Naive thymus-derived CD8-positive, alpha-beta T cell (primary cell): ENCODE results near the gene SYTL1. TPM values are rescaled to one million over a fixed set of nuclear protein-coding genes. Genes with fewer than 3 reads are reported as not detected.

Experiments
- ATAC-seq, 2 donors: fragments of 150-1000 bp; cut with Tn5 transposase in 1 of 2; sonication (Bioruptor Pico), chemical (Tn5 transposase) in 1 of 2; 1 replicate in 1 of 2; 2 replicates in 1 of 2; pipeline ENCODE4 v1.10.0; 2021; ENCODE audit warnings: mild to moderate bottlenecking in 2 of 2, moderate library complexity in 2 of 2
- POLR2A ChIA-PET: fragments of 350-600 bp; sonication (Branson Sonifier 250); formaldehyde crosslinking; loops from one replicate; lab custom pipeline; 2021; ENCODE audit warnings: antibody characterized with exemption; lab: Charles Lee
- DNase-seq, 10 donors: peaks; one replicate each; pipeline versions ENCODE4 v3.0.0 to v3.0.0-alpha.2; 2020 to 2022
- H3K27ac Mint-ChIP-seq, 10 donors: one replicate each; pipeline ENCODE4 v1.8.0; 2020 to 2022; ENCODE audit warnings: mild to moderate bottlenecking in 10 of 10, mixed read lengths in 10 of 10, moderate library complexity in 4 of 10, inconsistent platforms in 1 of 10
- H3K27me3 Mint-ChIP-seq, 5 donors: one replicate each; pipeline ENCODE4 v1.8.0; 2021 to 2022; ENCODE audit warnings: mixed read lengths in 5 of 5
- H3K36me3 Mint-ChIP-seq, 3 donors: one replicate each; pipeline ENCODE4 v1.8.0; 2020 to 2022; ENCODE audit warnings: mixed read lengths in 3 of 3, mild to moderate bottlenecking in 2 of 3, inconsistent platforms in 1 of 3
- H3K4me1 Mint-ChIP-seq, 4 donors: one replicate each; pipeline ENCODE4 v1.8.0; 2021 to 2022; ENCODE audit warnings: mixed read lengths in 4 of 4
- H3K4me3 Mint-ChIP-seq, 10 donors: one replicate each; pipeline ENCODE4 v1.8.0; 2020 to 2022; ENCODE audit warnings: mild to moderate bottlenecking in 10 of 10, mixed read lengths in 10 of 10, moderate library complexity in 6 of 10, inconsistent platforms in 1 of 10
- H3K9me3 Mint-ChIP-seq, 9 donors: one replicate each; pipeline ENCODE4 v1.8.0; 2020 to 2022; ENCODE audit warnings: mixed read lengths in 9 of 9, mild to moderate bottlenecking in 3 of 9, inconsistent platforms in 1 of 9, moderate library complexity in 1 of 9
- polyA plus RNA-seq, 3 donors: library from polyadenylated mRNA; unstranded; fragments of 300-500 nt; fragmentation: Illumina TruSeq; gene quantifications; one replicate each; pipeline ENCODE4 v1.2.3, GENCODE V29; 2021
- total RNA-seq, 8 experiments: library from RNA in 2 of 8; stranded (reverse) in 2 of 8; gene quantifications; one replicate each; pipeline ENCODE4 v1.2.3 and lab custom pipeline; 2021 to 2026

SYTL1 gene
- total and polyA plus RNA-seq, 5 experiments from 2014 or later = 74.4 to 135 (median 92.3) TPM

GRCh38 chr1:27322569-27323240, 19.1 kb upstream of the SYTL1 start:
- H3K4me3 Mint-ChIP-seq = peak overlapping the region; percentile 93 to 99 (median 95)
- H3K27me3 Mint-ChIP-seq = peaks cover 0 to 8% (median 0%) of the 10 kb centered on the region in 5 donors
- ATAC-seq (no peak), DNase-seq (no peak)
- peaks cover 18 to 60% (median 51%) of the 10 kb centered on the region in 4 donors for H3K4me1 Mint-ChIP-seq
- no peaks in the 10 kb centered on the region for H3K9me3 Mint-ChIP-seq
- POLR2A ChIA-PET = interaction anchor here (1.0 to 1.9 kb wide), 6 partner anchors 18 to 35 kb away, joined by 4 to 9 read pairs (median 4); partner anchors contain the start of gene SYTL1
- H3K36me3 Mint-ChIP-seq = peaks cover 0 to 37% (median 5%) of the 10 kb centered on the region in 3 donors
- peak overlapping the region; percentile 93 to 97 (median 96) for H3K27ac Mint-ChIP-seq

DNA sequence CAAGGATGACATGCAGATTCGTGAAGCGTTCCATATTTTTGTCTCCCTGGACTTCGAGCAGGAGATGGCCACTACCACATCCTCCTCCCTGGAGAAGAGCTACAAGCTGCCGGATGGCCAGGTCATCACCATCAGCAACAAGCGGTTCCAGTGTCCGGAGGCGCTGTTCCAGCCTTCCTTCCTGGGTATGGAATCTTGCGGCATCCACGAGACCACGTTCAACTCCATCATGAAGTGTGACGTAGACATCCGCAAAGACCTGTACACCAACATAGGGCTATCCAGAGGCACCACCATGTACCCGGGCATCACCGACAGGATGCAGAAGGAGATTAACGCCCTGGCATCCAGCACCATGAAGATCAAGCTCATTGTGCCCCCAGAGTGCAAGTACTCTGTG, 16.5 kb upstream of the SYTL1 start:
- Mint-ChIP-seq H3K36me3 (peaks cover 0 to 51% (median 5%) of the 10 kb centered on the region in 3 donors), H3K27me3 (peaks cover 0 to 2% (median 0%) of the 10 kb centered on the region in 5 donors), H3K4me1 (peaks cover 23 to 79% (median 67%) of the 10 kb centered on the region in 4 donors), H3K4me3 (peak overlapping the region in 1 of 10 donors; percentile 20), H3K9me3 (no peaks in the 10 kb centered on the region), H3K27ac (peak overlapping the region in 4 of 10 donors; percentile 25 to 83 (median 56))
- no peak for ATAC-seq
- DNase-seq = no peak
- POLR2A ChIA-PET = no interaction called here

- no peak for DNase-seq
Observed at GRCh38 chr1:27327964-27328363, 13.9 kb upstream of the SYTL1 start.

GRCh38 chr1:27330786-27331185, 11.0 kb upstream of the SYTL1 start:
- Mint-ChIP-seq H3K4me1 (peaks cover 23 to 63% (median 56%) of the 10 kb centered on the region in 4 donors), H3K4me3 (no peak overlapping the region), H3K9me3 (no peaks in the 10 kb centered on the region)

More at GRCh38 chr1:27327964-27328363, 13.9 kb upstream of the SYTL1 start:
- Mint-ChIP-seq H3K4me1 (peaks cover 22 to 87% (median 77%) of the 10 kb centered on the region in 4 donors), H3K27ac (peak overlapping the region in 6 of 10 donors; percentile 4 to 92 (median 60)), H3K9me3 (no peaks in the 10 kb centered on the region), H3K4me3 (peak overlapping the region in 1 of 10 donors; percentile 42), H3K27me3 (no peaks in the 10 kb centered on the region), H3K36me3 (peaks cover 0 to 66% (median 5%) of the 10 kb centered on the region in 3 donors)
- POLR2A ChIA-PET = interaction anchor here (0.6 to 2.6 kb wide), 3 partner anchors 13 to 561 kb away, joined by 3 to 12 read pairs (median 7); partner anchors contain the start of gene SYTL1
- ATAC-seq = no peak

GRCh38 chr1:27331426-27331825, 10.4 kb upstream of the SYTL1 start:
- POLR2A ChIA-PET = interaction anchor here (2.2 kb wide), 1 partner anchor 11 kb away, joined by 13 read pairs; the partner anchor contains the start of gene SYTL1
- H3K27ac Mint-ChIP-seq = peak overlapping the region in 1 of 10 donors; percentile 59

More at GRCh38 chr1:27330786-27331185, 11.0 kb upstream of the SYTL1 start:
- DNase-seq (no peak), ATAC-seq (no peak)
- H3K27me3 Mint-ChIP-seq = no peaks in the 10 kb centered on the region
- peaks cover 0 to 61% (median 0%) of the 10 kb centered on the region in 3 donors for H3K36me3 Mint-ChIP-seq
- POLR2A ChIA-PET = no interaction called here
- peak overlapping the region in 4 of 10 donors; percentile 11 to 60 (median 36) for H3K27ac Mint-ChIP-seq

GRCh38 chr1:27331922-27332321, 9.9 kb upstream of the SYTL1 start:
- POLR2A ChIA-PET = interaction anchor here (0.5 to 2.2 kb wide), 5 partner anchors 10 to 177 kb away, joined by 3 to 13 read pairs (median 5); partner anchors contain the start of genes SLC9A1 and SYTL1
- peaks cover 0 to 60% (median 0%) of the 10 kb centered on the region in 3 donors for H3K36me3 Mint-ChIP-seq

More at GRCh38 chr1:27331426-27331825, 10.4 kb upstream of the SYTL1 start:
- DNase-seq (no peak), ATAC-seq (no peak)
- Mint-ChIP-seq H3K36me3 (peaks cover 0 to 61% (median 0%) of the 10 kb centered on the region in 3 donors), H3K4me1 (peaks cover 19 to 56% (median 50%) of the 10 kb centered on the region in 4 donors), H3K4me3 (no peak overlapping the region), H3K9me3 (no peaks in the 10 kb centered on the region), H3K27me3 (no peaks in the 10 kb centered on the region)

DNA sequence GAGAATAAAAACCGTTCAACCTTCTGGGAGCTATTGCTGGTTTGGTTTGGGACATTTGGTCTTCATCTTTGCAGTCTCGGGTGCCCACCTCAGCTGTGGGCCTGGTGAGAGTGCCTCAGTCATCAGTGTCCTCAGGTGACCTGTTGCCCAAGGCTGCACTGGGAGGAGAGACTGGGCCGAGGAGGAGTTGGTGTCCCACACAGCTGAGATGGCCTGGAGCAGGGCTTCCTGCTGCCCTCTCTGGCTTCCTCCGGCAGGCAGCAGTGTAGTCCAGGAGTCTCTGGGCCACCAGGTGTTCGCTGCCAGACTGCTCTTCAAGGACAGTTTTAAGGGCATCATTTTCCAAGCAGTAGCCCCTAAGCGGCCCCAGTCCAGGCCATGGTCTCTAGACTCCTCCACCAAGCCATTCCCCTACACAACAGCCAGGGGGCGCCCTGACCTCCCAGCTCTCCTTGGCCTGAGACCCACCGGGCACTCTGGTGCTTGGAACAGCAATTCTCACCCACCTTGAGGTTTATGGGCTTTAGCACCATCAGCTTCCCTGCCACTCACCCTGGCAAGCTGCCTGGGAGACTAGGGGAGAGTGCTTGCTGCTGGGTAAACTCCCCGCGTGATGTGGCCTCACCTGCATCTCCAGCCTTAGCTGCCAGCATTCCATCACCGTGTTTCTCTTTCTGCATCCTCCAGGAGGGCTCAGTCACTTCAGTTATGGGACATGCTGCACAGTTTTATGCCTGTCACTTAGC, 9.1 kb upstream of the SYTL1 start:
- Mint-ChIP-seq H3K27me3 (no peaks in the 10 kb centered on the region), H3K4me3 (peak overlapping the region in 1 of 10 donors; percentile 38), H3K27ac (peak overlapping the region in 8 of 10 donors; percentile 21 to 78 (median 46)), H3K36me3 (peaks cover 0 to 56% (median 0%) of the 10 kb centered on the region in 3 donors), H3K9me3 (no peaks in the 10 kb centered on the region), H3K4me1 (peaks cover 18 to 46% (median 40%) of the 10 kb centered on the region in 4 donors)
- DNase-seq (peak; percentile 32 to 74 (median 62)), ATAC-seq (peak; percentile 87 to 93)
- POLR2A ChIA-PET = interaction anchor here (0.5 to 2.2 kb wide), 8 partner anchors 9 to 271 kb away, joined by 3 to 13 read pairs (median 4); partner anchors contain the start of genes AHDC1, SLC9A1 and SYTL1

More at GRCh38 chr1:27331922-27332321, 9.9 kb upstream of the SYTL1 start:
- peak overlapping the region in 3 of 10 donors; percentile 18 to 72 (median 41) for H3K27ac Mint-ChIP-seq
- ATAC-seq = no peak
- no peak overlapping the region for H3K4me3 Mint-ChIP-seq
- no peak for DNase-seq
- peaks cover 18 to 51% (median 45%) of the 10 kb centered on the region in 4 donors for H3K4me1 Mint-ChIP-seq
- no peaks in the 10 kb centered on the region for H3K9me3 Mint-ChIP-seq
- H3K27me3 Mint-ChIP-seq = no peaks in the 10 kb centered on the region

DNA sequence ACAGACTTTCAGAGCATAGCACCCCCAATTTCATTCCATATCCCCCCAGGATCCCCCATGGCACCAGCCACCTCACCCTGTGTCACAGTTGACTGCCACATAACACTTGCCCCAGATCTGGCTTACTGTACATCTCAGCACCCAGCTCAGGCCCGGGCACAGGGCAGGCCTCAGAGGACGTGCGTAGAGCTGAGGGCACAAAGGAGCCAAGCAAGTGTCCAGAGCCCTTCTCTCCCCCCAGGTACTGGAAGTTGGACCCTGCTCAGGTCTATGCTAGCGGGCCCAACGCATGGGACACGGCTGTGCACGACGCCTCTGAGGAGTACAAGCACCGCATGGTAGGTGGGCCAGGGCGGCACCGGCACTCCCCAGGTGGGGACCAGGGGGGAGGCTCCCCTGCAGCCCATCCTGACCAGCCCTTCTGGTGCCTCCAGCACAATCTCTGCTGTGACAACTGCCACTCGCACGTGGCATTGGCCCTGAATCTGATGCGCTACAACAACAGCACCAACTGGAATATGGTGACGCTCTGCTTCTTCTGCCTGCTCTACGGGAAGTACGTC, 8.0 kb upstream of the SYTL1 start:
- DNase-seq (no peak), ATAC-seq (no peak)
- peak overlapping the region in 1 of 10 donors; percentile 44 for H3K27ac Mint-ChIP-seq
- no peak overlapping the region for H3K4me3 Mint-ChIP-seq
- peaks cover 0 to 47% (median 2%) of the 10 kb centered on the region in 3 donors for H3K36me3 Mint-ChIP-seq
- POLR2A ChIA-PET = interaction anchor here (1.3 to 1.9 kb wide), 2 partner anchors 24 to 34 kb away, joined by 3 to 13 read pairs; no protein-coding TSS in a partner anchor
- H3K27me3 Mint-ChIP-seq = no peaks in the 10 kb centered on the region
- H3K9me3 Mint-ChIP-seq = no peaks in the 10 kb centered on the region
- H3K4me1 Mint-ChIP-seq = peaks cover 14 to 37% (median 33%) of the 10 kb centered on the region in 4 donors

DNA sequence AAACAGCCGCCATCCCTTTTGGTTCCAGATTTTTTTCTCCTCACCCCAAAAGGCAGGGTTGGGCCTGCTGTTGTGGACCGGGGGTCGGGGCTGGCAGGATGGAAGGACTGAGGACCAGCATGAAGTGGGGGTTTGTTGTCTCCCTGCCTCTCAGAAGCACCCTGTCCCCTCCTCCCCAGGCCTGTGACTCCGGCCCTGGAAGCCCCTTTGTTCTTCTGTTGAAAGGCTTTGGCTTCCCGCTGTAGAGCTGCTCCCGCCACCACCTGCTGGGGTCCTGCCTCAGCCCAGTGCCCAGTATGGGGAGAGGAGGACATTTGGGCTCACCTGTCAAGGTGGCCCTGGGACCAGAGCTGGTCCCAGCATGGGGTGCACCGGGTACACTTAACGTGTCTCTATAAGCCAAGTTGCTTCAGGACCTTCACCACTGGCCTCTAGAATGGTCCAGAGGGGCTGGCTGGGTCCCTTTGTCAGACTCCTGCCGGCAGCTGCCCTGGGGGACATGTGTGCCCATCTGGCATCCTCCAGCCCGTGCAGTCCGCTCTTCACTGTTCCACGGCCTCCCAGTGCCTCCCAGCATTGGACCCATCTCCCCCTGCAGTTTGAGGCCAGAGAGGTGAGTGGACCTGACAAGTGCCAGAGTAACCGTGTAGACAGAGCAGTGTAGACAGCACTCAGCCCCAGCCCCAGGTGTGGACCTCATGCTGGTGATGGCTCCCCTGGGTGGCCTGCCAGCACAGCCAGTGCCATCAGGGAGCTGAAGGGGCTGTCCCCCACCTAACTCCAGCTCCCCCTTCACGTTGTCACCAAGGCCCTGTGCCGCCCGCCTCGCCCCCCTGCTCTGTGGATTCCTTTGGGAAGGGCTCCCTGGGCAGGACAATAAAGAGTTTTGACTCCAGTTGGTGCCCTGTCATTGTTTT, 6.1 kb upstream of the SYTL1 start:
- no peaks in the 10 kb centered on the region for H3K27me3 Mint-ChIP-seq
- H3K9me3 Mint-ChIP-seq = no peaks in the 10 kb centered on the region
- ATAC-seq = no peak
- no peak overlapping the region for H3K4me3 Mint-ChIP-seq
- DNase-seq = no peak
- H3K27ac Mint-ChIP-seq = no peak overlapping the region
- peaks cover 0 to 42% (median 2%) of the 10 kb centered on the region in 3 donors for H3K36me3 Mint-ChIP-seq
- H3K4me1 Mint-ChIP-seq = peaks cover 20 to 44% (median 39%) of the 10 kb centered on the region in 4 donors
- POLR2A ChIA-PET = interaction anchor here (0.7 to 1.3 kb wide), 5 partner anchors 8 to 56 kb away, joined by 3 to 4 read pairs (median 3); partner anchors contain the start of genes GPR3 and TMEM222

- H3K36me3 Mint-ChIP-seq = peaks cover 0 to 35% (median 2%) of the 10 kb centered on the region in 3 donors
- H3K4me3 Mint-ChIP-seq = no peak overlapping the region
- no peak for DNase-seq
- peaks cover 24 to 47% (median 42%) of the 10 kb centered on the region in 4 donors for H3K4me1 Mint-ChIP-seq
- no peaks in the 10 kb centered on the region for H3K27me3 Mint-ChIP-seq
- POLR2A ChIA-PET = interaction anchor here (0.8 to 1.3 kb wide), 3 partner anchors 8 to 20 kb away, joined by 3 to 4 read pairs (median 4); partner anchors contain the start of gene TMEM222
- no peak for ATAC-seq
- no peaks in the 10 kb centered on the region for H3K9me3 Mint-ChIP-seq
- peak overlapping the region in 3 of 10 donors; percentile 10 to 37 (median 27) for H3K27ac Mint-ChIP-seq
Observed at GRCh38 chr1:27336756-27337155, 5.1 kb upstream of the SYTL1 start.
